Aorta (tissue), 5 donors: Measurements from ENCODE around the gene UMAD1. TPM values are rescaled to one million over a fixed set of nuclear protein-coding genes. Genes with fewer than 3 reads are reported as not detected.

Source experiments
- ATAC-seq: fragments of 200-7000 bp; cut with Tn5 transposase; one replicate; pipeline ENCODE4 v1.9.1; 2022; ENCODE audit warnings: moderate library complexity; ENCODE audit not compliant: low FRiP score
- DNase-seq, 2 donors: peaks; one replicate each; pipeline ENCODE4 v3.0.0-alpha.2; 2020
- H3K27ac ChIP-seq, 2 donors: one replicate each; pipeline ENCODE4 v1.5.1; 2013; ENCODE audit warnings: low read length in 2 of 2, mild to moderate bottlenecking in 2 of 2, moderate library complexity in 2 of 2, control low read depth in 1 of 2, inconsistent platforms in 1 of 2, low read depth in 1 of 2
- H3K27me3 ChIP-seq, 2 donors: one replicate each; pipeline ENCODE4 v1.6.1; 2013; ENCODE audit warnings: control low read depth in 1 of 2, low read length in 1 of 2, mild to moderate bottlenecking in 1 of 2, moderate library complexity in 1 of 2; ENCODE audit not compliant: insufficient read depth in 2 of 2, control insufficient read depth in 1 of 2
- H3K36me3 ChIP-seq, 2 donors: one replicate each; pipeline ENCODE4 v1.6.1; 2013; ENCODE audit warnings: control low read depth in 1 of 2, low read length in 1 of 2, mild to moderate bottlenecking in 1 of 2; ENCODE audit not compliant: insufficient read depth in 2 of 2, control insufficient read depth in 1 of 2
- H3K4me1 ChIP-seq, 2 donors: one replicate each; pipeline ENCODE4 v1.6.1; 2013; ENCODE audit warnings: low read length in 2 of 2, control low read depth in 1 of 2, mild to moderate bottlenecking in 1 of 2, moderate library complexity in 1 of 2; ENCODE audit not compliant: insufficient read depth in 2 of 2, control insufficient read depth in 1 of 2
- H3K4me3 ChIP-seq, 2 donors: one replicate each; pipeline ENCODE4 v1.5.1; 2013; ENCODE audit warnings: low read length in 2 of 2, control low read depth in 1 of 2, mild to moderate bottlenecking in 1 of 2
- H3K9me3 ChIP-seq: one replicate; pipeline ENCODE4 v1.6.1; 2013; ENCODE audit warnings: mild to moderate bottlenecking, low read length; ENCODE audit not compliant: control insufficient read depth
- WGBS, 2 donors: extraction: QIAGEN DNeasy Blood & Tissue Kit; methylation state at CpG; one replicate each; pipeline ENCODE4 v1.1.7; 2013; 5-methylcytosine and 5-hydroxymethylcytosine counted together
- intact Hi-C, 2 donors: fragments of 100-400 bp; cut with DNase I; formaldehyde crosslinking; loops; one replicate each; pipeline versions ENCODE4 v1.14.2 to v1.15.0; 2022
- polyA plus RNA-seq, 2 donors: library from polyadenylated mRNA; stranded (reverse); fragments of 200-250 nt; gene quantifications; one replicate each; pipeline ENCODE4 v1.2.3, GENCODE V29; 2013
- total RNA-seq, 2 donors: library from RNA; stranded (reverse); fragmentation: NEBNext Ultra II Directional; extraction: Animal tissue kit (Norgen Biotek cat#: 25700); gene quantifications; one replicate each; pipeline ENCODE4 v1.2.1, GENCODE V29; 2021
- donor health status: healthy with polysubstance abuse.
- donor health status: Bipolar disorder and iron deficiency.
- donor health status: DM: no; HTN: no; CAD: no.
- donor health status: DM: no; HTN: no; CAD: no.
- donor health status: DM: yes; HTN: yes; CAD: no.

UMAD1 gene
- total and polyA plus RNA-seq, 4 donors: 11.8 to 18.9 (median 15.5) TPM

DNA sequence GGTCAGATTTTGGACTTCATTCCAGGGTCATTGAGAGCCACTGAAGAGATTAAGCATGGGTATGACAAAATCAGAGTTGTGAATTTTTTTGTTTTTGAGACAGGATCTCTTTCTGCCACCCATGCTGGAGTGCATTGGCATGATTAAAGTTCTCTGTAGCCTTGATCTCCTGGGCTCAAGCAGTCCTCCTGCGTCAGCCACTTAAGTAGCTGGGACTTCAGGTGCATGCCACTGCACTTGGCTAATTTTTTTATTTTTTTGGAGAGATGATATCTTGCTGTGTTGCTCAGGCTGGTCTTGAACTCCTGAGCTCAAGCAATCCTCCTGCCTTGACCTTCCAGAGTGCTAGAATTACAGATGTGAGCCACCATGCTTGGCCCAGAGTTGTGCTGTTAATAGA is 275.5 kb downstream of the UMAD1 start:
- Histone ChIP-seq H3K9me3 (no peaks in the 10 kb centered on the region), H3K4me1 (no peaks in the 10 kb centered on the region), H3K36me3 (no peaks in the 10 kb centered on the region), H3K4me3 (no peak overlapping the region), H3K27ac (no peak overlapping the region), H3K27me3 (no peaks in the 10 kb centered on the region)
- no peak for ATAC-seq
- no peak for DNase-seq
- 96 to 100% methylated on average over 1 of the region's 1 CpG for WGBS, 2 donors
- intact Hi-C loops: no loop called here

- Histone ChIP-seq H3K27ac (no peak overlapping the region), H3K27me3 (no peaks in the 10 kb centered on the region), H3K4me3 (no peak overlapping the region), H3K4me1 (no peaks in the 10 kb centered on the region), H3K36me3 (no peaks in the 10 kb centered on the region), H3K9me3 (no peaks in the 10 kb centered on the region)
- intact Hi-C loops: no loop called here
- 92 to 100% methylated on average over 1 of the region's 1 CpG for WGBS, 2 donors
- ATAC-seq (no peak), DNase-seq (no peak)
Measured at GRCh38 chr7:7917593-7917992, 277.0 kb downstream of the UMAD1 start.

DNA sequence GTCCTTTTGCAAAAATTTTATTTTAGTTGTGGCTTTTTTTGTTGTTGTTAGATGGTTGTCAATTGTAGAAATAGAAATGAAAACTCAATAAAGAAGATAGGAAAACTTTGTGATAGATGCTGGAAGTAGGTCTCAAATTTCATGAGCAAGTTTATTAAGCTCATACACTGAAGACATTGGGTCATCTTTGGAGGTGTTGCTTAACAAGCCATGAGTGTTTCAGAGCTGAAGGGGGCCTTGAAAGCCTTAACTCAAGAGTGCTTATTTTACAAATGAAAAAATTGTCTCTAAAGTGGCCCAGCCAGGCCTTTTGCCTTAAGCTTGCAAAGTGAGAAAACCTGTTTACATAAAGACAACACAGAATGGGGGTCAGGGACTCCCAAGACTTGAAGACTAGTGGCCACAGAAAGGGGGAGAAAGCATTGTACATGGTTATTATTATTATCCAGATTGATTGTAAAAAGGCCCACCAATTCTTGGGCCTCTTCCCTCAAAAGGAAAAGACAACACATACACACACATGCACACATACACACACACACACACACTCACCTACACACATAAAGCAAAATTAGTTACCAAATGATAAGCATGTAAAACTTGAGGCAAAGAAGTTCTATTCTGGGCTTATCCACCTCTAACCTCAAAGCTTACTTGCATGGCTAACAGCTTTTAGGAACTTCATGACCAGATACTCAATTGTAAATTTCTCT is 278.3 kb downstream of the UMAD1 start:
- intact Hi-C loops: no loop called here
- no peaks in the 10 kb centered on the region for H3K4me1 ChIP-seq
- H3K27ac ChIP-seq: no peak overlapping the region
- DNase-seq (no peak), ATAC-seq (no peak)
- H3K4me3 ChIP-seq: no peak overlapping the region
- no peaks in the 10 kb centered on the region for H3K36me3 ChIP-seq
- H3K9me3 ChIP-seq: no peaks in the 10 kb centered on the region
- no peaks in the 10 kb centered on the region for H3K27me3 ChIP-seq

DNA sequence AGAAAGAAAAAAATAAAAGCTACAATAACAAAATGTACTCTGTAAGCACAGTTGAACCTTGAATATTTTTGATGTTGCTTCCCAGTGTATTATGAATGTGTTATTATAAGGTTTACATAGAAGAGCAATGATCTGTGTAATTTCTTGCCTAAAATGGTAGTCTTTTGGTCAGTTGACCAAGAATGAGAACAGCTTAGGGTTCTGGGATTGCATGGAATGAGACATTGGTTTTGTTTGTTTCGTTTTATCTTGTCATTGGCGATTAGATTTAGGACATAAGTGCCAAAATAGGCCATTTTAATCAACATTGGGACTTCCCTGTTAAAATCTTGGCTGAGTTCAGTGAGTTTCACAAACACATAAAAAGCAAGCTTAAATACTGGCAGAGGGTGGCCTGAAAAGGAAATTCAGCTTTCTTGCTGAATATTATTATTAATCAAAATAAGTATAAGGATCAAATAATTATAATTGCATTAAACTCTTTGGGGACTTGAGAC is 278.9 kb downstream of the UMAD1 start:
- Histone ChIP-seq H3K4me3 (no peak overlapping the region), H3K9me3 (no peaks in the 10 kb centered on the region), H3K36me3 (no peaks in the 10 kb centered on the region), H3K4me1 (no peaks in the 10 kb centered on the region), H3K27ac (no peak overlapping the region), H3K27me3 (no peaks in the 10 kb centered on the region)
- no peak for DNase-seq
- WGBS, 2 donors: 63 to 64% methylated on average over 2 of the region's 2 CpGs
- ATAC-seq: no peak
- intact Hi-C loops: no loop called here

DNA sequence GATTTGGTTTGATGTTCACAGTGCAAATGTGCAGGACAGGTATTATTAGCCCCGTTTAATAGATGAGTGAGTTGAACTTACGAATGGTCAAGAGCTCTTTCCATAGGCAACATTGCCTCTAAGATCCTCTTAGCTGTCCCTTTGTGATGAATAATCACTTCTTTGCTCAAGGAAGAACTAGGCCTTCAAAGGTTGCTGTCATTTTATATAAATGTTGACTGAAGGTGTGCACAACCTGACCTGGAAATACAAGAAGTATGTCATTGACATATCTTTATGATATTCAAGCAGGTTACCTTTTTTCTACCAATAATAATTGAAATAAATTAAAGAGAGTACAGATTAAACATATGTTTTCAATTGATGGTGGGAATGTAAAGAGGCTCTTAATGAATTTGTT is 279.5 kb downstream of the UMAD1 start:
- Histone ChIP-seq H3K4me3 (no peak overlapping the region), H3K36me3 (no peaks in the 10 kb centered on the region), H3K9me3 (no peaks in the 10 kb centered on the region), H3K27ac (no peak overlapping the region), H3K27me3 (no peaks in the 10 kb centered on the region), H3K4me1 (no peaks in the 10 kb centered on the region)
- no peak for ATAC-seq
- no peak for DNase-seq
- intact Hi-C loops: no loop called here
- 71 to 75% methylated on average over 2 of the region's 2 CpGs for WGBS, 2 donors

DNA sequence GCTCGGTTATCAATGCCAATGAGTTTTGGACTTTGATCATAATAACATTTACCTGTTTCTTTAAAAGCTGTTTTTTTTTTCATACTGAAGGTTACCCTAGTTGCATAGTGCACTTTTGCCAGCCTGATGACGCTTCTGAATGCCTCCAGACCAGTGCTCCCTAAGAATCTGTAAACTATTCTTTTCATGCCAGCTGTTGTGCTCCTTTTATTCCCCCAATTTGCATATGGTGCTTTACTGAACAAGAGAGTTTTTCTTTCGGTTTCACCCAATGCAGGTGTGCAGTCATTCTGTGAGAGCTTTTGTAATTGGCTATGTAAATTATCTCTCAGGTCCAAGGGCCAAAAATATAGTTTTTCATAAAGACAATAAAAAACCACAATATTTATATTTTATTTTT is 279.9 kb downstream of the UMAD1 start:
- Histone ChIP-seq H3K27me3 (no peaks in the 10 kb centered on the region), H3K9me3 (no peaks in the 10 kb centered on the region), H3K4me1 (no peaks in the 10 kb centered on the region), H3K4me3 (no peak overlapping the region), H3K27ac (no peak overlapping the region), H3K36me3 (no peaks in the 10 kb centered on the region)
- ATAC-seq (no peak), DNase-seq (no peak)
- intact Hi-C loops: no loop called here
- WGBS, 2 donors: 88 to 95% methylated on average over 3 of the region's 3 CpGs

DNA sequence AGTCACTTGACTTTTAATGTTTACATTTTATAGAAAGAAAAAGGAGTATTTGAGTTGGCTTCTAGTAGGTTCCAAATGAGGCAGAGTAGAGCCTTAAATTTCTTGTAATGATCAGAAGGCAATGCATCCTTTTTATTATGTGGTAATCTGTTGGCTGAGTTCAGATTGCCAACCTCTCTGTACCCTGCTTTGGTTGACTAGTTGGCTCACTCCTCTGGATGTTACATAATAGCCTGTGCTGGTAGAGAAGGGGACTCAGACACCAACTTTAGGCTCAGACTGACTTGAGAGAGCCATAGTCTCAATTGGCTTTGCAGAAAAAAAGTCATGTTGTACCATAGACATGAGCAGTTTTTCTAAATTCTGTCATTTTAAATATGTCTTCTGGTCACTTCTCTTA is 281.3 kb downstream of the UMAD1 start:
- intact Hi-C loops: no loop called here
- no peak for ATAC-seq
- no peaks in the 10 kb centered on the region for H3K4me1 ChIP-seq
- DNase-seq: no peak
- no peaks in the 10 kb centered on the region for H3K9me3 ChIP-seq
- H3K4me3 ChIP-seq: no peak overlapping the region
- no peaks in the 10 kb centered on the region for H3K27me3 ChIP-seq
- no peak overlapping the region for H3K27ac ChIP-seq
- no peaks in the 10 kb centered on the region for H3K36me3 ChIP-seq

- no peaks in the 10 kb centered on the region for H3K9me3 ChIP-seq
- WGBS, 2 donors: 66 to 76% methylated on average over 7 of the region's 7 CpGs
- H3K4me1 ChIP-seq: no peaks in the 10 kb centered on the region
- ATAC-seq: no peak
- intact Hi-C loops: no loop called here
- no peaks in the 10 kb centered on the region for H3K27me3 ChIP-seq
- H3K27ac ChIP-seq: no peak overlapping the region
- no peak overlapping the region for H3K4me3 ChIP-seq
- no peak for DNase-seq
- H3K36me3 ChIP-seq: no peaks in the 10 kb centered on the region
Measured at GRCh38 chr7:7922684-7923385, 282.3 kb downstream of the UMAD1 start.

DNA sequence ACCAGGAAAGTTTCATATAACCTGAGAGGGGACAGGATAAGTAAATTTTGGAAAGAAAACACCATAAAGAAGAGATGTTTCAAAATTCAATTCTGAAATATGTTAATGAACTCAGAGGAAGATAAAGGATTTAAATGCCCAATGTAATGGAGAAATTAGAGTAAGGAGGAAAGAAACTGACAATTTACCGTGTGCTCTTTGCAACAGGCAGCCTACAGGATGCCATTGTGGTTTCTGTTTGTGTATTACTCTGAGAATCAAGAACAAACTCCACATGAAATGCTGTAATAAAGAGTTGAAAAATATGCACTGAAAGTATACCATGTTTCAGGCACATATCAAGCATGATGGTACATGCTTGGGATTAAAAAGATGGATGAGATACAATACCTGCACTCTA is 283.3 kb downstream of the UMAD1 start:
- no peak overlapping the region for H3K4me3 ChIP-seq

More for the DNA sequence above, 283.3 kb downstream of the UMAD1 start:
- no peak for ATAC-seq
- no peaks in the 10 kb centered on the region for H3K9me3 ChIP-seq
- no peak overlapping the region for H3K27ac ChIP-seq
- H3K27me3 ChIP-seq: no peaks in the 10 kb centered on the region
- intact Hi-C loops: no loop called here
- WGBS, 2 donors: 68 to 76% methylated on average over 1 of the region's 1 CpG
- no peak for DNase-seq
- no peaks in the 10 kb centered on the region for H3K36me3 ChIP-seq
- no peaks in the 10 kb centered on the region for H3K4me1 ChIP-seq
